ENCODE data around the gene SEMA3C. TPM values are rescaled to one million over a fixed set of nuclear protein-coding genes. Genes with fewer than 3 reads are reported as not detected.

Gene SEMA3C
- total RNA-seq, 1 experiment from 2014 or later = 136 TPM

DNA sequence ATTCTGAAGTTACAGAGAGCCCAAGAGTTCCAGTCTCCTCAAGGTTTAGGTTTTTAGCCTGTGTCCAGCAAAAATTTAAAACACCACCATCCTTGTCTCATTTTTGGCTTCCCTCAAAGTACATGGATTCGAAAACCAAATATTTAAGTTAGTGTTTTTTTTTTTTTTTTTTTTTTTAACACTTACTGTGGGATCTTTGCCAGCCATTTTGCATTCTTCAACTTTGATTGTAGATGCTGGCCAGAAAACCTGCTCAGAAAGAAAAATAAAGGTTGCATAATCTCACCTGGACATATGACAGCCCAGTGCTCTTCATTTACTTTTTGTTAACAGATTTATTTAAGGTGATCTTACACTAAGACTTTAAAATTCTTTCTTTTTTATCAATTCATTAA lies 91.6 kb downstream of the SEMA3C start:
- DNase-seq (ENCODE audit: low read depth) = no peak

- DNase-seq (ENCODE audit: low read depth) = peak; percentile 51
These were observed 92.2 kb downstream of the SEMA3C start for GRCh38 chr7:80826520-80827238.

- DNase-seq (ENCODE audit: low read depth) = no peak
These were observed 93.4 kb downstream of the SEMA3C start for GRCh38 chr7:80825499-80825898.

- DNase-seq (ENCODE audit: low read depth) = no peak
These were observed 94.6 kb downstream of the SEMA3C start for GRCh38 chr7:80824253-80824652.

DNA sequence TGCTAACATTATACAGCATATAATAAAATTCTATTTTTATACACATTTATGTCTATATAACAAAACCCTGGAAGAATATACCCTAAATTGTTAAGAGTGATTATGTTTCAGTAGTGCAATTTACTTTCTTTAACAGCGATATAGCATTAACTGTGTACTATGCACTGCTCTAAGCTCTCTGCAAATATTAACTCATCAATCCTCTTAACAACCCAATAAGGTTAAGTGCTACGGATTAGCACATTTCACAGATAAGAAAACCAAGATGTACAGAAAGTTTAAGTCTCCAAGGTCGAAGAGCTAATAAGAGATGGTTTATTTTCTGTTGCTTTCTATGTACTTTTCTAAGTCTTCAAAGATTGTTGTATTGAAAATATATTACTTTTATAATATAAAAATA lies 95.8 kb downstream of the SEMA3C start:
- DNase-seq (ENCODE audit: low read depth) = no peak

- no peak for DNase-seq (ENCODE audit: low read depth)
These were observed 97.0 kb downstream of the SEMA3C start for GRCh38 chr7:80821771-80822319.

- no peak for DNase-seq (ENCODE audit: low read depth)
These were observed 99.3 kb downstream of the SEMA3C start for GRCh38 chr7:80819503-80819902.

DNA sequence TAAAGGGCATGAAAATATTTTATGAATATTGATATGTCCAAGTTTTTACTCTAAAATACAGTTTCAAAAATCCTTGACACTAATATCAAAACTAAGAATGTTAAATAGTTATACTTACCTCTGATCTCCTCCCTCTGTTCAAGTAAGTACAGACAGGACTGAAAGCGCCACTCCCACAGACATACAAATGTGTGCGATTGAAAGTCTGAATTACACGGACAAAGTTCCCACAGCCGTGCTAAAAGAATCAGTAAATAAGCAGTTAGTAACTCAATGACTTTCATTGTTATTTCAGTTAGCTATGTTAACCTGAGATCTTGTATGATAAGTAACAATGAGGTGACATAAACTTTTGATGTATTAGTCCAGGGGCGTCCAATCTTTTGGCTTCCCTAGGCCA lies 100.7 kb downstream of the SEMA3C start:
- no peak for DNase-seq (ENCODE audit: low read depth)

DNA sequence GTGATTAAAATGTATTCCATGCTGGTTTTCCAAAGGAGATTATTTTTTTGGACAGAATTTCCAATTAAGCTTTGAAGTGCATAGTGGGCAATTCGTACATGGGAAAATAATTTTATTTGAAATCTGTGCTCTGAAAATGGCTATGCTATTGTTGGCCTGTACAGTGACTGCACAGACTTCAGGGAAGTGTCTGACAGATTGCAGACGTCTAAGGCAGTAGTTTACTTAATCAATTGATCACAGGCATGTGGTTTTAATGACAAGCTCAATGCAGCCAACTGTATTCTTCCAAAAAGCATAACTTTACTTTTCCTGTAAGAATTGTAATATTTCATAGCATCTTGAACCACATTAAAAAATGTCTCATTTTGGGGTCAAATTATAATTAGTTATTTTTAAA lies 102.0 kb downstream of the SEMA3C start:
- no peak for DNase-seq (ENCODE audit: low read depth)

DNA sequence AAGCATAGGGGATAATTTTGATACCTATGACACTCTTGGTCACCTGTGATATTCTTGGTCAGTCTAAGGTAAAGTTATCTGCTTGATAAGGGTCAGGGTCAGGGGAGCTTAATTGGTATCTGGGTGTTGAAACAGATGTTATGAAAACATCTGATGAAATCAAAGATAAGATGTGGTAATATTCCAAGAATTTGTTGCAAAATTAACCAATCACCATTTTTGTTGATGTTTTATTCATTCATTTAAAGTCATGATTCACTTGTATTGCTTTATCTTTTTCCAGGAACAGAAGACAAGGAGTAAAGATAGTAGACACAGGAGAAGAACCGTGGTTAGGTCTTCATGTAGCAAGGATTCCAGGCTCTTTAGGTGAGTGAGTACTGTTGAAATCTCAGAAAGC lies 103.1 kb downstream of the SEMA3C start:
- DNase-seq (ENCODE audit: low read depth) = no peak

GRCh38 chr7:80809545-80809944 lies 109.3 kb downstream of the SEMA3C start:
- DNase-seq (ENCODE audit: low read depth) = no peak

DNA sequence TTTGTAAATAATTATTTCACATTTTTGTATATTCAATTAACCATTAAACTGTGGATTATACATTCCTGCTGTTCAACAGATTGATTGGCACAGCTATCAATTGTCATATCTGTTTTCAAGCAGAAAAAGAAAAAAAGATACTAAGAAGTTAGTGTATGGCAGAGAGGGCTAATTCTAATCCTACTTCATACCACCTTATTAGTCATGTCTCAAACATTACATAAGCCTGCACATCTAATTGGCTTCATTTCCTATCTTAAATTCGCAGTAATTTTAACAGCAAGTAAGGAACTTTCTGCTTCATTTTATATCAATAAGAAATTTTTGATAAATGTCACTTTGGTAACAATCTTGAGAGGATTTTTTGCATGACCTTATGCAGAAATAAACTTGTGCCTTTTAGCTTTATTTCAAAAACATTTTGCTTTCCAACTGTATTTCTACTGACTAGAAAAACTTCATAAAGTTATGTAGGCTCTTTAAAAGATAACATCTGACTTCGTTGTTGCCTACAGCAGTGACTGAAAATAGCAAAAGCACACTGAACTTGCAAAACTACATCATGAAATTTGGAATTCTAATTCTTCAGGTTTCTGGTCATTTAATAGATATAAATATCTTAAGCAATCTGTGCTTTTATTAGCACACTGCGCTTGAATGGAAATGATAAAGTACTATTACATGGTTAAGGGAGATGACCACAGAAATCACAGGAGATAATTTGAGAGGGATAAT lies 111.5 kb downstream of the SEMA3C start:
- peak; percentile 30 for DNase-seq (ENCODE audit: low read depth)

- DNase-seq (ENCODE audit: low read depth) = no peak
These were observed 112.2 kb downstream of the SEMA3C start for GRCh38 chr7:80806663-80807062.

DNA sequence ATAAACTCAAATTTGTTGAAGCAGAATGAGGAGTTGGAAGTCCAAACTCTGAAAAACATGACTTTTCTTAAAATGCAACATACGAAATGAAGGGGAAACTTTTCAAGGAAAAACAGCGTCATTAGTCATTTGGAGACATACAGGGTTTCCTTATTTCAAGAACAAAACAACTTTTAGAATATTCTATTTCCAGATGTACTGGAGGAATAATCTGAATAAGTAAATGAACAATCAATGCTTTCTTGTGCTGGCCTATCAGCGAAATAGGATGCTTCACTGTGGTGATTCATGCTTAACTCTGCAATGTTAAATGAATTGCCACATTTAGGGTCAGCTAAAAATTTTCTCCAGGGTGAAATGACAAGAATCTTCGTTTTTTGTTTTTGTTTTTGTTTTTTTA lies 114.3 kb downstream of the SEMA3C start:
- no peak for DNase-seq (ENCODE audit: low read depth)

GRCh38 chr7:80802527-80802926 lies 116.3 kb downstream of the SEMA3C start:
- DNase-seq (ENCODE audit: low read depth) = no peak

DNA sequence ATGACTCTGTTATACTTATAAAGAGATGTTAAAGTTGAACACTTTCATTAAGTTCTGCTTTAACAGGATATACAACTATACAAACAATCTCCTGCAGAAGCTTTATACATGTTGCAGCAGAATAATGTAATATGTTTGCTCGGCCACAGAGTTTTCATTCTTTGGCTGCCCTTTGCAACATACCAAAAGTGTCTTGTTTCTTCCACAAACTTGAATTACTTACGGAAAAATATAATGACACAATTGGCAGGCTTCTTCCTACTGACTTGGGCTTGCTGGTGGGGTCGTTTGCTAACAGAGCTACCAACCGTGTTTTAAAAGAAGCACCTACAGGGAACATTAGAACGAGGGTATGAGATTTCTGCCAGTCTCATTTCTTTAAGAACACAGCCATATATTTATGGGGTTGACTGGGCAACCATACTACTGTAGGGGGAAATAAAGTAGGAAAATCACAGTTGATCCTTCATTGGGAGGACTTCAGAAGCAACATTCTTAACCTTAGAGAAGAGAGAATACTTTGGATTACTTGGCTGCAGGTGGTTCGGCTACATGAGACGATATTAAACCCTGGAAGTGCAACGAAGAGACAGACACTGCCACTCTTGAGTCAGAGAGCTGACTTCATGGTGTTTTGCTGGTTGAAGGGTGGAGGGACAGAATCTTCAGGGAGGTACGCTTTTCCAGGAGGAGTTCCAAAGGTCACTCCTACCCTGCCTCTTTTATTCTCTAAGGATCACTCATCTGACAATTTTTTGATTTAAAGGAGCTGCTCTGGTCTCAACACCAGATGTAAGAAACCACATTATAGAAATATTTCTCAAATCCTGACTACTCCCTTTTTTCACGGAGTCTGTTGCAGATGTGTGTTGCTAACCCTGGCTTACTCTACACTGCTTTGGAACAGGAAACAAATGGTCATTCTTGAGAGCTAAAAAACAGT lies 123.9 kb downstream of the SEMA3C start:
- DNase-seq (ENCODE audit: low read depth) = no peak

GRCh38 chr7:80791509-80791929 lies 127.3 kb downstream of the SEMA3C start:
- peak; percentile 80 for DNase-seq (ENCODE audit: low read depth)

GRCh38 chr7:80790877-80791276 lies 128.0 kb downstream of the SEMA3C start:
- DNase-seq (ENCODE audit: low read depth) = no peak

- DNase-seq (ENCODE audit: low read depth) = no peak
These were observed 131.1 kb downstream of the SEMA3C start for GRCh38 chr7:80787721-80788120.

GRCh38 chr7:80785961-80786536 lies 132.8 kb downstream of the SEMA3C start:
- DNase-seq (ENCODE audit: low read depth) = no peak

DNA sequence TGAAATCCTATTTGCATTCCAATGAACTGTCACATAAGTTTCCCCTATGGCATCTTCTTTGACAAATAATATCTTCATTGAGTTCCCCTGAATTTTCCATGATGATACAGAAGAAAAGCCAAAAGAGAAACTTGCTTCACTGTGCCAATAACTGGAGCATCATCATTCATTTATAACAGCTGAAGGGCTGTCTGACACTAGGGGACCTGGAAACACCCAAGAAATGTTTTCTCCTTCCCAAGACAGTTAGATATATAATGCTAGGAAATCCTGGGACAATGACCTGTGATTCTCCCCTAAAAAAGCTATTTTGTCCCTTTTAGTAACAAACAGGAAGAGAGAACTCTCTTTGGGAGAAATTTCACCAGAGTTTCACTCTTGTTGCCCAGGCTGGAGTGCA lies 133.6 kb downstream of the SEMA3C start:
- no peak for DNase-seq (ENCODE audit: low read depth)

All from LHCN-M2 (cell line).